ENCODE data around the gene DRG2. TPM values are rescaled to one million over a fixed set of nuclear protein-coding genes. Genes with fewer than 3 reads are reported as not detected.
A peak's percentile ranks its signal among the peaks of the same experiment; 100 is the strongest.

DRG2 gene
- total and polyA plus RNA-seq, 2 of the 4 experiments (the other 2 are of a cell fraction), result 43.6 to 45.1 TPM

DNA sequence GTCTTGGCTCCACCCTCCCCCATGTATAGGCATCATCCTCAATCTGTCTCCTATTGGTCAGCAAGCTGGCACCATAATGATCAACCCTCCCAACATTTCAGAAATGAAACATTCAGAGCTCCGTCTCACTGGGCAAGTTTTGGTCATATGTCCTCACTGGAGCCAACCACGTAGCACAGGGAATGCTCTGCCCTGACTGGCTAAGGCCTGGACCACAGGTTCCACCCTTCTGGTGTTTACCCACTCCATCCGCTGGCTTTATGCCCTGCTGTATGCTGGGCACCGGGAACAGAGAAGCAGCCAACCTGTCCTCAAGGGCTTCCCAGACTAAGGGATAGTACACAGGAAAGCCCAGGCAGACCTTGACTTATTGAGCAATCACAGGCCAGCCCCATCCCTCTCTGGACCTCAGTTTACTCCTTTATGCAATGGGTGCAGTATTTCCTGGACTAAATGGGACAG lies 41.3 kb downstream of the DRG2 start:
- 29% methylated on average over 1 of the region's 4 CpGs; no CpG with 5 or more reads in 1 of the 2 experiments for WGBS, 2 experiments (ENCODE audit: extremely low coverage in 2 of 2, insufficient read length in 1 of 2)

More for the DNA sequence above, 41.3 kb downstream of the DRG2 start:
- H4K91ac ChIP-seq (ENCODE audit: insufficient read depth, low read depth, low read length), result no peak overlapping the region
- ATAC-seq (ENCODE audit: low read depth) (peak; percentile 83), DNase-seq (peak; percentile 68)
- peak overlapping the region; percentile 6 for H2AFZ ChIP-seq (replicated peaks; ENCODE audit: low read length, poor library complexity)
- H3K9me1 ChIP-seq (ENCODE audit: insufficient read depth, low read length), result no peaks in the 10 kb centered on the region
- H3K4me3 ChIP-seq (ENCODE audit: insufficient read depth, low read depth, low read length), result no peak overlapping the region
- no peak overlapping the region for H2BK5ac ChIP-seq (ENCODE audit: low read depth, low read length, poor library complexity, severe bottlenecking)
- H3K9ac ChIP-seq (ENCODE audit: low read depth, low read length), result no peak overlapping the region
- ChIA-PET CTCF (interaction anchor here (0.6 to 1.5 kb wide), 3 partner anchors 12 to 65 kb away, joined by 3 to 6 read pairs (median 4); no protein-coding TSS in a partner anchor), POLR2A (ENCODE audit: unreplicated experiment) (interaction anchor here (0.6 kb wide), 1 partner anchor 334 kb away, joined by 3 read pairs; no protein-coding TSS in a partner anchor)
- H3K4me2 ChIP-seq (ENCODE audit: low read depth, low read length), result no peak overlapping the region
- 0 out of 4 replicates have a peak overlapping the region, but pooled peaks of 1 of the 2 experiments have one; percentile 54 for H4K8ac ChIP-seq (ENCODE audit: low read depth in 2 of 2, low read length in 2 of 2)
- H2BK20ac ChIP-seq (ENCODE audit: low read depth, low read length), result no peak overlapping the region
- no peaks in the 10 kb centered on the region for H4K20me1 ChIP-seq (ENCODE audit: insufficient read depth, low read length)
- H3K23ac ChIP-seq (ENCODE audit: low read depth, low read length), result no peak overlapping the region
- BruUV-seq (replicated peaks), result no TSS peak
- no peak overlapping the region for H3K56ac ChIP-seq (ENCODE audit: extremely low read depth, insufficient read depth, low read length)
- peaks cover 7% of the 10 kb centered on the region; the same call in 1 of the 2 replicates for H3K4me1 ChIP-seq (ENCODE audit: control insufficient read depth, insufficient read depth, low read length)
- in situ Hi-C loops (cut with MboI; ENCODE audit: low sequenced_read_pairs), result no loop called here
- TF ChIP-seq, protein P1, sequence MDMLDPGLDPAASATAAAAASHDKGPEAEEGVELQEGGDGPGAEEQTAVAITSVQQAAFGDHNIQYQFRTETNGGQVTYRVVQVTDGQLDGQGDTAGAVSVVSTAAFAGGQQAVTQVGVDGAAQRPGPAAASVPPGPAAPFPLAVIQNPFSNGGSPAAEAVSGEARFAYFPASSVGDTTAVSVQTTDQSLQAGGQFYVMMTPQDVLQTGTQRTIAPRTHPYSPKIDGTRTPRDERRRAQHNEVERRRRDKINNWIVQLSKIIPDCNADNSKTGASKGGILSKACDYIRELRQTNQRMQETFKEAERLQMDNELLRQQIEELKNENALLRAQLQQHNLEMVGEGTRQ (IDR thresholded peaks at IDR 0.05; ENCODE audit: low read depth, low read length), result peak; percentile 66
- TF ChIP-seq SMC3 (IDR thresholded peaks at IDR 0.05; ENCODE audit: low read depth, low read length) (no peak), CEBPB (IDR thresholded peaks at IDR 0.05; ENCODE audit: low read depth, low read length) (peak; percentile 37; the same call in 1 of the 2 replicates)
- H3K14ac ChIP-seq (replicated peaks; ENCODE audit: low read depth, low read length), result no peak overlapping the region
- H3K18ac ChIP-seq (ENCODE audit: low read depth, low read length), result no peak overlapping the region
- no peak overlapping the region for H2BK15ac ChIP-seq (ENCODE audit: low read depth, low read length)
- no peak overlapping the region for H2AK9ac ChIP-seq (replicated peaks; ENCODE audit: low read depth, low read length, poor library complexity)
- H3K4ac ChIP-seq (ENCODE audit: low read depth, low read length), result no peak overlapping the region
- intact Hi-C loops (cut with micrococcal nuclease), result no loop called here
- H3K27me3 ChIP-seq (ENCODE audit: control insufficient read depth, insufficient read depth, low read length), result peaks cover 9% of the 10 kb centered on the region; the same call in 1 of the 2 replicates
- H3K9me3 ChIP-seq (ENCODE audit: control insufficient read depth, insufficient read depth, low read length), result no peaks in the 10 kb centered on the region
- H3K27ac ChIP-seq (ENCODE audit: insufficient read depth, low read length), result no peak overlapping the region
- no peak overlapping the region for H2BK120ac ChIP-seq (ENCODE audit: low read depth, low read length)
- no peak overlapping the region for H2AK5ac ChIP-seq (ENCODE audit: low read depth, low read length)
- H3K79me1 ChIP-seq (ENCODE audit: low read depth in 1 of 2, low read length in 2 of 2), result no peaks in the 10 kb centered on the region
- no peaks in the 10 kb centered on the region for H3K36me3 ChIP-seq (ENCODE audit: control insufficient read depth, insufficient read depth, low read length)
- H4K5ac ChIP-seq (ENCODE audit: low read depth, low read length), result no peak overlapping the region
- dilution Hi-C loops (cut with HindIII; ENCODE audit: low sequenced_read_pairs, unreplicated experiment), result no loop called here

All from IMR-90 (cell line).